DOHH2 (cell line): ENCODE data around the gene ZNF536.

Experiments
- H3F3A ChIP-seq: fragments of 200-600 bp; sonication (generic), shearing (Covaris generic); 2 replicates; pipeline ENCODE4 v1.6.0; 2016; ENCODE audit warnings: antibody characterized with exemption, mild to moderate bottlenecking; ENCODE audit not compliant: control insufficient read depth, insufficient read depth
- H3K27ac ChIP-seq: fragments of 200-600 bp; sonication (generic); 2 replicates; pipeline ENCODE4 v1.5.1; 2014; ENCODE audit warnings: low read depth, mild to moderate bottlenecking, low read length, moderate library complexity
- H3K27me3 ChIP-seq: fragments of 200-600 bp; sonication (generic); 2 replicates; pipeline ENCODE4 v1.6.1; 2014; ENCODE audit warnings: mild to moderate bottlenecking, low read length, mixed read lengths; ENCODE audit not compliant: control insufficient read depth
- H3K36me3 ChIP-seq: fragments of 200-600 bp; sonication (generic); 2 replicates; pipeline ENCODE4 v1.6.1; 2014; ENCODE audit warnings: mild to moderate bottlenecking, low read length, moderate library complexity, mixed read lengths; ENCODE audit not compliant: control insufficient read depth
- H3K4me1 ChIP-seq: fragments of 200-600 bp; sonication (generic); 2 replicates; pipeline ENCODE4 v1.6.1; 2014; ENCODE audit warnings: mild to moderate bottlenecking, low read length, mixed read lengths; ENCODE audit not compliant: control insufficient read depth
- H3K4me2 ChIP-seq: fragments of 200-600 bp; sonication (generic); 2 replicates; pipeline ENCODE4 v1.6.0; 2014; ENCODE audit warnings: mild to moderate bottlenecking, low read length, moderate library complexity
- H3K4me3 ChIP-seq: fragments of 200-600 bp; sonication (generic); 2 replicates; pipeline ENCODE4 v1.5.1; 2014; ENCODE audit warnings: mild to moderate bottlenecking, low read length, mixed read lengths
- H3K79me2 ChIP-seq: fragments of 200-600 bp; sonication (generic); 2 replicates; pipeline ENCODE4 v1.6.1; 2014; ENCODE audit warnings: mild to moderate bottlenecking, low read length, mixed read lengths; ENCODE audit not compliant: control insufficient read depth
- H3K9me2 ChIP-seq: fragments of 200-600 bp; sonication (generic); replicated peaks from 2 replicates; pipeline ENCODE4 v1.6.1; 2014; ENCODE audit warnings: mild to moderate bottlenecking, low read length, mixed read lengths; ENCODE audit not compliant: control insufficient read depth
- H3K9me3 ChIP-seq: fragments of 200-600 bp; sonication (generic); 2 replicates; pipeline ENCODE4 v1.6.1; 2014; ENCODE audit warnings: antibody characterized with exemption, low read length, mixed read lengths; ENCODE audit not compliant: control insufficient read depth, insufficient read depth
- H4K20me1 ChIP-seq: fragments of 200-600 bp; sonication (generic); 2 replicates; pipeline ENCODE4 v1.6.0; 2014; ENCODE audit warnings: low read depth, mild to moderate bottlenecking, antibody characterized with exemption, low read length, moderate library complexity; ENCODE audit not compliant: control insufficient read depth, insufficient read depth
- EZH2phosphoT487 ChIP-seq: fragments of 200-600 bp; sonication (generic); IDR thresholded peaks from 2 replicates; pipeline ENCODE4 v1.6.1; 2017; ENCODE audit warnings: borderline replicate concordance, mild to moderate bottlenecking, antibody characterized with exemption, low read length, moderate library complexity, mixed read lengths
- TF ChIP-seq, protein P1 (sequence below): fragments of 200-600 bp; sonication (generic); IDR thresholded peaks from one replicate; pipeline ENCODE4 v1.5.1; 2014; ENCODE audit warnings: antibody characterized with exemption, mild to moderate bottlenecking, low read depth, low read length; ENCODE audit not compliant: poor library complexity, severe bottlenecking

The ZNF536 gene

DNA sequence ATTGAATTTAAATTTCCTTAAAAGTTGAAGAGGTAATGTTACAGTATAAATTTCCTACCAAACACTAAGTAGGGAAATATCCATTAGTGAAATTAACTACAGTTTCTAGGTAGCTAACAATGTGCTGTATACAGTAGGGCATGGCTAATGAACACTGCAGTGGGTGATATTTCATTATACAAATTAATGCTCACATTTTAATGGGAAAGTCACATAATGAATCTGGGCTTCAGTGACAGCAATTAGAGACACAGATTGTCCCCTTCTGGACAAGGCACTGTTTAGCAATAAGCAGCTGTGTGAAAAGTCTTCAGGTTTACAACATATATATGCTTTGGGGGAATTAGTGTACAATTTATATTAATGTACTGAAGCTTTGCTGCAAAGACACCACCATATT is 169.4 kb downstream of the ZNF536 start:
- no peaks in the 10 kb centered on the region for H3K9me3 ChIP-seq
- H3K27me3 ChIP-seq = no peaks in the 10 kb centered on the region
- no peak overlapping the region for H3K27ac ChIP-seq
- H3K4me3 ChIP-seq = no peak overlapping the region
- H3F3A ChIP-seq = no peaks in the 10 kb centered on the region
- H3K4me2 ChIP-seq = no peak overlapping the region
- H3K36me3 ChIP-seq = no peaks in the 10 kb centered on the region
- no peaks in the 10 kb centered on the region for H3K4me1 ChIP-seq
- TF ChIP-seq, protein P1, sequence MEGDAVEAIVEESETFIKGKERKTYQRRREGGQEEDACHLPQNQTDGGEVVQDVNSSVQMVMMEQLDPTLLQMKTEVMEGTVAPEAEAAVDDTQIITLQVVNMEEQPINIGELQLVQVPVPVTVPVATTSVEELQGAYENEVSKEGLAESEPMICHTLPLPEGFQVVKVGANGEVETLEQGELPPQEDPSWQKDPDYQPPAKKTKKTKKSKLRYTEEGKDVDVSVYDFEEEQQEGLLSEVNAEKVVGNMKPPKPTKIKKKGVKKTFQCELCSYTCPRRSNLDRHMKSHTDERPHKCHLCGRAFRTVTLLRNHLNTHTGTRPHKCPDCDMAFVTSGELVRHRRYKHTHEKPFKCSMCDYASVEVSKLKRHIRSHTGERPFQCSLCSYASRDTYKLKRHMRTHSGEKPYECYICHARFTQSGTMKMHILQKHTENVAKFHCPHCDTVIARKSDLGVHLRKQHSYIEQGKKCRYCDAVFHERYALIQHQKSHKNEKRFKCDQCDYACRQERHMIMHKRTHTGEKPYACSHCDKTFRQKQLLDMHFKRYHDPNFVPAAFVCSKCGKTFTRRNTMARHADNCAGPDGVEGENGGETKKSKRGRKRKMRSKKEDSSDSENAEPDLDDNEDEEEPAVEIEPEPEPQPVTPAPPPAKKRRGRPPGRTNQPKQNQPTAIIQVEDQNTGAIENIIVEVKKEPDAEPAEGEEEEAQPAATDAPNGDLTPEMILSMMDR = no peak
- no peak for TF ChIP-seq EZH2phosphoT487
- no peaks in the 10 kb centered on the region for H3K79me2 ChIP-seq
- no peaks in the 10 kb centered on the region for H3K9me2 ChIP-seq
- no peaks in the 10 kb centered on the region for H4K20me1 ChIP-seq

DNA sequence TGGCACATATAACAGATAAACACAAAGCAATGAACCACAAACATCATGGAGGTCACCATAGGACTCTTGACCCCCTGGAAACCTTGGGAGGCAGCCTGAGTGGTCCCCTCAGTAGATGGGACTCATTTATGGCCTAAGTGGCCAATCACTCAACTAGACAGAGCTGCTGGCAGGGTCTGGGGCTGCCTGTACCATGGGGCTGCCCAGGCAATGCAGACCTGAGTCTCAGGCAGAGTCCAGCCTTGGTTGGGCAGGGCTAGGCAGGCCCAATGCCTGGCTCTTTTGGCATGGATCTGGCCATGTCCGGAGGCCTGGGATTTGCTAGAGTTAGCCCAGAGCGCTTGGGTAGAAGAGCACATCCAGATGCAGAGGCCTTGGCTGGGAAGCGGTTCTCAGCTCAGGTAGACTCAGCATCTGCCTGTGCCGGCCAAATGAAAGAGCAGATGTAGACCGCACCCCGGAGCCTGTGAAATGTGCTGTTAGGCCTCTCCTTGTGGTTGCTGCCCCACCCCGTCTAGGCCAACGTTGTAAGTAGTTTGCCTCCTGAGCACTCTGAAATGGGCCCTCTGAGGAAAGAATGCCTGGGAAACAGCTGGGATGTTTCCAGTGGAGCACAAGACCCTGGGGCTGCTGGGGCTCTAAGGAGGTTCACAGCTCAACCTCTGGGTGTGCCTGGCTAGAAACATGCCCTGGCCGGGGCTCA is 171.2 kb downstream of the ZNF536 start:
- H4K20me1 ChIP-seq = no peaks in the 10 kb centered on the region
- no peaks in the 10 kb centered on the region for H3K27me3 ChIP-seq
- H3K4me1 ChIP-seq = no peaks in the 10 kb centered on the region
- TF ChIP-seq EZH2phosphoT487 = no peak
- TF ChIP-seq, protein P1 = no peak
- no peak overlapping the region for H3K27ac ChIP-seq
- no peaks in the 10 kb centered on the region for H3K9me3 ChIP-seq
- H3F3A ChIP-seq = no peaks in the 10 kb centered on the region
- no peaks in the 10 kb centered on the region for H3K36me3 ChIP-seq
- H3K4me2 ChIP-seq = no peak overlapping the region
- H3K9me2 ChIP-seq = no peaks in the 10 kb centered on the region
- no peaks in the 10 kb centered on the region for H3K79me2 ChIP-seq
- no peak overlapping the region for H3K4me3 ChIP-seq

DNA sequence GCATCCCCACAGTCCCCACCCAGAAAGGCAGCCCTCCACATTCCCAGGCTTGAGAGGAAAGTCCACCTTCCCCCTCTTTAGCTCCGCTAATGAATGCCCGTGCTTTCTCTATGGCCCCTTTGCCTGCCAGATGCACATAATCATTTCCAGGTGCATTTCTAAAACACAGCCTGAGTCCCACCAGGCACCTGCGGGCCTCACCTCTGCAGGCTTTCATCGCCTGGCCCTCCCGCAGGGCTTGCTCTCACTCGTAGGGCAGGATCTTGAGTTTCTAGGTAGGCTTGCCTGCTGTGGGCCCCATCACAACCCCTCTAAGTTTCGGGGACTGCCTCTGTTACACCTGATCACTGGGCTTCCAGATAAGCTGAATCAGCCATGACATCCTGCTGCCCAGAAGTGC is 173.6 kb downstream of the ZNF536 start:
- H3K4me1 ChIP-seq = no peaks in the 10 kb centered on the region

More for the DNA sequence above, 173.6 kb downstream of the ZNF536 start:
- no peaks in the 10 kb centered on the region for H3K9me2 ChIP-seq
- no peaks in the 10 kb centered on the region for H3K36me3 ChIP-seq
- H3K4me2 ChIP-seq = no peak overlapping the region
- H4K20me1 ChIP-seq = no peaks in the 10 kb centered on the region
- no peaks in the 10 kb centered on the region for H3K79me2 ChIP-seq
- TF ChIP-seq EZH2phosphoT487 = no peak
- TF ChIP-seq, protein P1 = no peak
- H3K9me3 ChIP-seq = no peaks in the 10 kb centered on the region
- H3K27ac ChIP-seq = no peak overlapping the region
- H3K4me3 ChIP-seq = no peak overlapping the region
- no peaks in the 10 kb centered on the region for H3K27me3 ChIP-seq
- no peaks in the 10 kb centered on the region for H3F3A ChIP-seq
